Bronchial epithelial cell (primary cell): ENCODE measurements around the gene ASCL2. TPM values are rescaled to one million over a fixed set of nuclear protein-coding genes. Genes with fewer than 3 reads are reported as not detected.

Experiments
- DNase-seq: peaks from one replicate; pipeline ENCODE4 v3.0.0-alpha.2; 2010; ENCODE audit warnings: low read depth
- FAIRE-seq: peaks from 2 replicates; lab custom pipeline; 2011; peaks lifted over from hg19 to GRCh38; lab: Jason Lieb, UNC
- H3K27me3 ChIP-seq: 2 replicates; pipeline ENCODE4 v1.5.1; 2011; ENCODE audit warnings: low read length; ENCODE audit not compliant: control insufficient read depth, insufficient read depth
- H3K36me3 ChIP-seq: 2 replicates; pipeline ENCODE4 v1.5.1; 2011; ENCODE audit warnings: low read length; ENCODE audit not compliant: control insufficient read depth, insufficient read depth
- H3K4me3 ChIP-seq: 2 replicates; pipeline ENCODE4 v1.5.1; 2011; ENCODE audit warnings: mild to moderate bottlenecking, low read depth, low read length, control low read depth
- CTCF ChIP-seq: IDR thresholded peaks from 2 replicates; pipeline ENCODE4 v1.5.1; 2011; ENCODE audit warnings: mild to moderate bottlenecking, moderate library complexity, low read length, control low read depth, inconsistent platforms; ENCODE audit not compliant: insufficient read depth, severe bottlenecking
- total RNA-seq: library from RNA; depleted of rRNA; stranded (reverse); fragments of >200 nt; gene quantifications from 2 replicates; pipeline ENCODE4 v1.2.1, GENCODE V29; 2014

The ASCL2 gene
- total RNA-seq, 1 donor from 2014 or later, result 0.79 TPM

GRCh38 chr11:2316963-2317244, 46.5 kb upstream of the ASCL2 start:
- no peak for FAIRE-seq
- TF ChIP-seq CTCF, result no peak
- Histone ChIP-seq H3K27me3 (no peaks in the 10 kb centered on the region), H3K4me3 (no peak overlapping the region), H3K36me3 (no peaks in the 10 kb centered on the region)
- no peak for DNase-seq

- Histone ChIP-seq H3K36me3 (no peaks in the 10 kb centered on the region), H3K27me3 (no peaks in the 10 kb centered on the region), H3K4me3 (no peak overlapping the region)
- DNase-seq, result no peak
- no peak for TF ChIP-seq CTCF
- no peak for FAIRE-seq
These were observed 46.0 kb upstream of the ASCL2 start for GRCh38 chr11:2316169-2316962.

GRCh38 chr11:2315395-2316168, 45.2 kb upstream of the ASCL2 start:
- no peak for TF ChIP-seq CTCF
- DNase-seq, result no peak
- no peak overlapping the region for H3K4me3 ChIP-seq
- H3K36me3 ChIP-seq, result no peaks in the 10 kb centered on the region
- FAIRE-seq, result no peak
- H3K27me3 ChIP-seq, result no peaks in the 10 kb centered on the region

- TF ChIP-seq CTCF, result no peak
- Histone ChIP-seq H3K27me3 (no peaks in the 10 kb centered on the region), H3K4me3 (no peak overlapping the region), H3K36me3 (no peaks in the 10 kb centered on the region)
- no peak for DNase-seq
- FAIRE-seq, result no peak
These were observed 44.4 kb upstream of the ASCL2 start for GRCh38 chr11:2314525-2315394.

GRCh38 chr11:2314136-2314524, 43.7 kb upstream of the ASCL2 start:
- no peak for TF ChIP-seq CTCF
- H3K27me3 ChIP-seq, result no peaks in the 10 kb centered on the region
- FAIRE-seq (no peak), DNase-seq (no peak)
- no peaks in the 10 kb centered on the region for H3K36me3 ChIP-seq
- no peak overlapping the region for H3K4me3 ChIP-seq
